H9 (cell line): ENCODE data around the gene RHOU. TPM values are rescaled to one million over a fixed set of nuclear protein-coding genes. Genes with fewer than 3 reads are reported as not detected.

ENCODE experiments used
- DNase-seq: peaks from one replicate; pipeline ENCODE4 v3.0.0-alpha.2; 2017
- H2AFZ ChIP-seq: one replicate; pipeline ENCODE4 v1.6.1; 2013; ENCODE audit warnings: mild to moderate bottlenecking, low read length, control low read depth, moderate library complexity
- H2AK5ac ChIP-seq: 2 replicates; pipeline ENCODE4 v1.6.1; 2013; ENCODE audit warnings: low read length, control low read depth, mixed read lengths; ENCODE audit not compliant: insufficient read length
- H2BK120ac ChIP-seq: one replicate; pipeline ENCODE4 v1.6.1; 2013; ENCODE audit warnings: low read depth, mild to moderate bottlenecking, low read length, control low read depth, inconsistent platforms; ENCODE audit not compliant: poor library complexity, severe bottlenecking
- H2BK12ac ChIP-seq: 2 replicates; pipeline ENCODE4 v1.6.1; 2013; ENCODE audit warnings: low read length, control low read depth, mixed read lengths, low read depth; ENCODE audit not compliant: insufficient read length
- H2BK15ac ChIP-seq: 2 replicates; pipeline ENCODE4 v1.6.1; 2013; ENCODE audit warnings: low read depth, low read length, control low read depth
- H2BK20ac ChIP-seq: one replicate; pipeline ENCODE4 v1.6.1; 2013; ENCODE audit warnings: low read depth, mild to moderate bottlenecking, low read length, control low read depth, inconsistent platforms; ENCODE audit not compliant: poor library complexity, severe bottlenecking
- H2BK5ac ChIP-seq: 2 replicates; pipeline ENCODE4 v1.6.1; 2013; ENCODE audit warnings: low read length, control low read depth, mixed read lengths; ENCODE audit not compliant: insufficient read length
- H3K14ac ChIP-seq: 2 replicates; pipeline ENCODE4 v1.6.1; 2013; ENCODE audit warnings: low read length, control low read depth; ENCODE audit not compliant: insufficient read depth
- H3K18ac ChIP-seq: 2 replicates; pipeline ENCODE4 v1.6.1; 2013; ENCODE audit warnings: low read depth, mild to moderate bottlenecking, mixed read lengths, low read length, control low read depth; ENCODE audit not compliant: insufficient read length
- H3K23ac ChIP-seq: 2 replicates; pipeline ENCODE4 v1.6.1; 2013; ENCODE audit warnings: low read length, control low read depth, mixed read lengths, low read depth; ENCODE audit not compliant: insufficient read length
- H3K23me2 ChIP-seq: 2 replicates; pipeline ENCODE4 v1.6.1; 2013; ENCODE audit warnings: low read depth, mild to moderate bottlenecking, mixed read lengths, low read length, control low read depth; ENCODE audit not compliant: insufficient read length, poor library complexity, severe bottlenecking
- H3K27ac ChIP-seq: 2 replicates; pipeline ENCODE4 v1.5.1; 2013; ENCODE audit warnings: low read length, control low read depth, mixed read lengths, low read depth; ENCODE audit not compliant: insufficient read length
- H3K27me3 ChIP-seq: 2 replicates; pipeline ENCODE4 v1.6.1; 2013; ENCODE audit warnings: low read length, control low read depth, inconsistent platforms; ENCODE audit not compliant: insufficient read depth
- H3K4ac ChIP-seq: 2 replicates; pipeline ENCODE4 v1.6.1; 2013; ENCODE audit warnings: low read depth, mild to moderate bottlenecking, control low read depth, inconsistent platforms, low read length, moderate library complexity
- H3K4me1 ChIP-seq: 2 replicates; pipeline ENCODE4 v1.6.1; 2013; ENCODE audit warnings: low read length, control low read depth, inconsistent platforms; ENCODE audit not compliant: insufficient read depth
- H3K4me2 ChIP-seq: 2 replicates; pipeline ENCODE4 v1.6.1; 2013; ENCODE audit warnings: low read length, control low read depth, mixed read lengths; ENCODE audit not compliant: insufficient read length, insufficient read depth
- H3K56ac ChIP-seq: 2 replicates; pipeline ENCODE4 v1.6.1; 2013; ENCODE audit warnings: low read depth, mild to moderate bottlenecking, mixed read lengths, low read length, control low read depth; ENCODE audit not compliant: insufficient read length
- H3K79me1 ChIP-seq: 2 replicates; pipeline ENCODE4 v1.6.1; 2013; ENCODE audit warnings: low read depth, mild to moderate bottlenecking, moderate library complexity, low read length, control low read depth, inconsistent platforms; ENCODE audit not compliant: insufficient read depth, poor library complexity, severe bottlenecking
- H3K79me2 ChIP-seq: 2 replicates; pipeline ENCODE4 v1.6.1; 2013; ENCODE audit warnings: low read length, control low read depth, inconsistent platforms; ENCODE audit not compliant: insufficient read depth
- H3K9ac ChIP-seq: 2 replicates; pipeline ENCODE4 v1.6.1; 2013; ENCODE audit warnings: low read length, control low read depth, mixed read lengths; ENCODE audit not compliant: insufficient read length; ENCODE audit errors: extremely low read depth
- H3K9me3 ChIP-seq: one replicate; pipeline ENCODE4 v1.6.1; 2013; ENCODE audit warnings: low read depth, low read length, inconsistent platforms; ENCODE audit not compliant: control insufficient read depth
- H3T11ph ChIP-seq: one replicate; pipeline ENCODE4 v1.6.1; 2013; ENCODE audit warnings: mild to moderate bottlenecking, low read length, control low read depth, inconsistent platforms
- H4K20me1 ChIP-seq: one replicate; pipeline ENCODE4 v1.6.1; 2013; ENCODE audit not compliant: control insufficient read depth, insufficient read length, insufficient read depth
- H4K5ac ChIP-seq: 2 replicates; pipeline ENCODE4 v1.6.1; 2013; ENCODE audit warnings: low read depth, mild to moderate bottlenecking, mixed read lengths, low read length, control low read depth; ENCODE audit not compliant: insufficient read length
- H4K8ac ChIP-seq: replicated peaks from 2 replicates; pipeline ENCODE4 v1.6.1; 2013; ENCODE audit warnings: low read length, control low read depth, mixed read lengths, low read depth; ENCODE audit not compliant: insufficient read length
- H4K91ac ChIP-seq: 2 replicates; pipeline ENCODE4 v1.6.1; 2013; ENCODE audit warnings: low read depth, mild to moderate bottlenecking, moderate library complexity, mixed read lengths, low read length, control low read depth; ENCODE audit not compliant: insufficient read length
- H3K27ac Mint-ChIP-seq, 3 experiments: 2 replicates in 2 of 3; 3 replicates in 1 of 3; pipeline ENCODE4 v1.8.0; 2020 to 2021; ENCODE audit warnings: mixed read lengths in 3 of 3, mild to moderate bottlenecking in 1 of 3, moderate library complexity in 1 of 3
- H3K27me3 Mint-ChIP-seq: 2 replicates; pipeline ENCODE4 v1.8.0; 2021; ENCODE audit warnings: low read depth, mild to moderate bottlenecking, moderate library complexity, mixed read lengths
- H3K36me3 Mint-ChIP-seq, 3 experiments: 2 replicates in 2 of 3; 3 replicates in 1 of 3; pipeline ENCODE4 v1.8.0; 2020 to 2021; ENCODE audit warnings: low read depth in 3 of 3, mixed read lengths in 3 of 3; ENCODE audit not compliant: insufficient read depth in 1 of 3
- H3K4me1 Mint-ChIP-seq, 2 experiments: 2 replicates each; pipeline ENCODE4 v1.8.0; 2020; ENCODE audit warnings: mixed read lengths in 2 of 2
- H3K4me3 Mint-ChIP-seq, 2 experiments: 2 replicates in 1 of 2; 3 replicates in 1 of 2; pipeline ENCODE4 v1.8.0; 2020 to 2021; ENCODE audit warnings: mild to moderate bottlenecking in 2 of 2, mixed read lengths in 2 of 2, moderate library complexity in 1 of 2
- H3K9me3 Mint-ChIP-seq, 2 experiments: 2 replicates in 1 of 2; 3 replicates in 1 of 2; pipeline ENCODE4 v1.8.0; 2020; ENCODE audit warnings: mild to moderate bottlenecking in 2 of 2, mixed read lengths in 2 of 2, moderate library complexity in 1 of 2
- CTCF ChIP-seq: fragments of 200-600 bp; sonication (generic); conservative IDR thresholded peaks from 3 replicates; pipeline ENCODE4 v1.8.0; 2021; ENCODE audit warnings: antibody characterized with exemption, mild to moderate bottlenecking
- WGBS: extraction: QIAGEN DNeasy Blood & Tissue Kit; methylation state at CpG from one replicate; pipeline ENCODE4 v1.1.7; 2013; ENCODE audit warnings: missing lambda C conversion rate, low lambda C conversion rate, mixed read lengths; ENCODE audit not compliant: insufficient read length; ENCODE audit errors: extremely low coverage; 5-methylcytosine and 5-hydroxymethylcytosine counted together
- total RNA-seq: library from RNA; stranded (reverse); gene quantifications from 2 replicates; pipeline ENCODE4 v1.2.1, GENCODE V29; 2021

The RHOU gene
- total RNA-seq, 1 experiment from 2014 or later: 3.9 TPM

DNA sequence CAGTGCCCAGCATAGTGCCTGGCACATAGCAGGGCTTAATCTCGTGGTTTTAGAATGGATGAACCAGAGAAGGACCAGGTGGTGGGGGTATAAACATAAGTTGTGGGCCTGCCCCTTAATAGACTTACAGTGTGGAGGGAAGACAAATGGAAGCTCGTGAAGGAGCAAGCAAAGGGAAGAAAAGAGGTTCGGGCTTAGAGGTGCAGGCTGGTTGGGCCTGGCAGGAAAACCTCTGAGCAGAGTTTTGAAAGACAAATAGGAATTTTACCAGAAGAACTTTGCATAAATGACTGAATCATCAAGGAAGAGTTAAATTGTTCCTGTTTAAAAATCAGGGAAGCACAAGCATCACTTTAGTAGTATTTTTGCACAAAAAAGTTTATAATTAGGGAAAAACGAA is 4.5 kb downstream of the RHOU start:
- Histone ChIP-seq H3K4ac (no peak overlapping the region), H3K79me1 (no peaks in the 10 kb centered on the region), H3K23ac (no peak overlapping the region), H2AK5ac (no peak overlapping the region), H3K4me1 (no peaks in the 10 kb centered on the region), H2BK12ac (no peak overlapping the region), H3K27me3 (no peaks in the 10 kb centered on the region; the same call in 1 of the 2 replicates), H4K91ac (no peak overlapping the region), H3K18ac (no peak overlapping the region), H3K9ac (no peak overlapping the region), H3K27ac (no peak overlapping the region), H3K56ac (no peak overlapping the region), H4K8ac (no peak overlapping the region), H3K23me2 (peaks cover 9% of the 10 kb centered on the region), H3K14ac (no peak overlapping the region), H3K9me3 (no peaks in the 10 kb centered on the region), H2BK120ac (no peak overlapping the region), H2BK20ac (no peak overlapping the region), H2BK15ac (no peak overlapping the region), H4K20me1 (no peaks in the 10 kb centered on the region), H3K4me2 (no peak overlapping the region), H3K79me2 (no peaks in the 10 kb centered on the region), H4K5ac (no peak overlapping the region), H2BK5ac (no peak overlapping the region), H2AFZ (no peak overlapping the region), H3T11ph (no peak overlapping the region)
- no peak for DNase-seq
- H3K9me3 Mint-ChIP-seq: no peaks in the 10 kb centered on the region
- H3K36me3 Mint-ChIP-seq: peaks cover 0 to 16% (median 10%) of the 10 kb centered on the region in 3 experiments; a peak in 6 of 7 replicates
- no peak overlapping the region for H3K4me3 Mint-ChIP-seq
- peaks cover 10 to 13% of the 10 kb centered on the region in 2 experiments for H3K4me1 Mint-ChIP-seq
- no CpG with 5 or more reads among the region's 4 CpGs for WGBS
- TF ChIP-seq CTCF: no peak
- H3K27ac Mint-ChIP-seq: no peak overlapping the region
- peaks cover 20% of the 10 kb centered on the region for H3K27me3 Mint-ChIP-seq
